GM19467 (cell line): ENCODE data around the gene ALOX15.
"Not testable (repeated sequence)": the region's sequence is repeated elsewhere in the genome, so short reads cannot be mapped to it uniquely, and the experiment has no call there.

ENCODE experiments used
- ATAC-seq: cut with Tn5 transposase; IDR thresholded peaks from one replicate; pipeline ENCODE4 v1.9.1; 2021; ENCODE audit warnings: mild to moderate bottlenecking, moderate library complexity; ENCODE audit not compliant: unreplicated experiment

ALOX15 gene, protein sequence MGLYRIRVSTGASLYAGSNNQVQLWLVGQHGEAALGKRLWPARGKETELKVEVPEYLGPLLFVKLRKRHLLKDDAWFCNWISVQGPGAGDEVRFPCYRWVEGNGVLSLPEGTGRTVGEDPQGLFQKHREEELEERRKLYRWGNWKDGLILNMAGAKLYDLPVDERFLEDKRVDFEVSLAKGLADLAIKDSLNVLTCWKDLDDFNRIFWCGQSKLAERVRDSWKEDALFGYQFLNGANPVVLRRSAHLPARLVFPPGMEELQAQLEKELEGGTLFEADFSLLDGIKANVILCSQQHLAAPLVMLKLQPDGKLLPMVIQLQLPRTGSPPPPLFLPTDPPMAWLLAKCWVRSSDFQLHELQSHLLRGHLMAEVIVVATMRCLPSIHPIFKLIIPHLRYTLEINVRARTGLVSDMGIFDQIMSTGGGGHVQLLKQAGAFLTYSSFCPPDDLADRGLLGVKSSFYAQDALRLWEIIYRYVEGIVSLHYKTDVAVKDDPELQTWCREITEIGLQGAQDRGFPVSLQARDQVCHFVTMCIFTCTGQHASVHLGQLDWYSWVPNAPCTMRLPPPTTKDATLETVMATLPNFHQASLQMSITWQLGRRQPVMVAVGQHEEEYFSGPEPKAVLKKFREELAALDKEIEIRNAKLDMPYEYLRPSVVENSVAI

DNA sequence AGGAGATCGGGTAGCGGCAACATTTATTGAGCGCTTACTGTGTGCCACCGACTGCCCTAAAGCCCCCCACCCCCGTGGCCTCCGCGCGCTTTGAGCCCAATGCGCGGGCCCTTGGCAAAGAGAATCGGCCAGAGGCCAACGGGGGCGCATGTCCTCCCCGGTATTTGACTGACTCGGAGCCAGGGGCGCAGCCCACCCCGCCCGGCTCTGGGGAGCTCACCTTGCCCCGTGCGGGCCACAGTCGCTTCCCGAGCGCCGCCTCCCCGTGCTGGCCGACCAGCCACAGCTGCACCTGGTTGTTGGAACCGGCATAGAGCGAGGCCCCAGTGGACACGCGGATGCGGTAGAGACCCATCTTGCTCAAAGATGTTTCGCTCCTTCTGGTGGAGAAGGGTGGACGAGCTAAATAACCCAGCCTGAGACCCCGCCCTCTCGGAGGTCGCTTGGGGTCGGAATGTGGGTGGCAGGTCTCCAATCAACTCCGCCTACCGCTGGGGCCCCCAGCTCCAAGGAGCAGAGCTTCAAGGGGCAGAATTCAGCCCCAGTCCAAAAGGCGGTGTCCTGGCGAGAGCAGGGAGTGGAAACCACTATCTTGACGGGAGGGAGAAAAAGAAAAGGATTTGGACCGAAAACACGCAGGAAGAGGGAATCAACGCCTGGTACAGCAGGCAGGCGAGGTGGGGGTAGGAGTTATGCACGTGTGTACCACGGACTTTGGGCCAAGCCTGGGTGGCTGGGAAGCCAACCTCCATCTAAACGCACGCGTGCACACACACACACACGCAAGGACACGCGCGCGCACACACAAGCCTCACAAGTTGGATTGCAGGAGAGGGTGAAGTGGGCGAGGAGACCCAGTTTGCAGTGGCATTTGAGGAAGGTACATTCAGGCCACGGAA, at the start of gene ALOX15:
Gene ALOX15, minus strand, starts transcription at position 382 of the 899 bp plus-strand sequence. Its CDS starts 27 bp downstream, at position 355.
- no peak for ATAC-seq

DNA sequence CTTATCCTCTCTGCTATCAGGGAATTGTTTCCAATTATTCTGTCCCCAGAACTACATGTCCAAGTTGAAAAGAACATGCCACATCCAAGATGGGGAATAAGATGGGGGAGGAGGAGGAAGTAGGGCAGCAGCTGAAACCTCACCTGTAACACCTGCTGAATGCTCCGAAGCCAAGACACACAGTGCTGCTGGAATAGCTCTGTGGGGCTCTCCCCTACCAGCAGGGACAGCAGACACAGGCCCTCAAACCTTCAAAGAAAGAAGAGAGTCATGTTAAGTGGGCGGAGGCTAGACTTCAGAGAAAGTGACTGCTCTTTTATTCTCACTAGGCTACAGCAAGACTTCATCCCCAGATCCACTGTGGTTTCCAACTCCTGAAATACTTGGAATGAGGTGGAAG, 49.3 kb upstream of the ALOX15 start:
- ATAC-seq, result no peak

DNA sequence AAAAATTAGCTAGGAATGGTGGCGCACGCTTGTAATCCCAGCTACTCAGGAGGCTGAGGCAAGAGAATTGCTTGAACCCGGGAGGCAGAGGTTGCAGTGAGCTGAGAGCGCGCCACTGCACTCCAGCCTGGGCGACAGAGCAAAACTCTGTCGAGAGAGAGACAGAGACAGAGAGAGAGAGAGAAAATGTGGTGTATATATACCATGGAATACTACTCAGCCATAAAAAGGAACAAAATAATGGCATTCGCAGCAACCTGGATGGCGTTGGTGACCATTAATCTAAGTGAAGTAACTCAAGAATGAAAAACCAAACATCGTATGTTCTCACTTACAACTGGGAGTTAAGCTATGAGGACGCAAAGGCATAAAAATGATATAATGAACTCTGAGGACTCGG, 48.4 kb upstream of the ALOX15 start:
- not testable (repeated sequence) for ATAC-seq

DNA sequence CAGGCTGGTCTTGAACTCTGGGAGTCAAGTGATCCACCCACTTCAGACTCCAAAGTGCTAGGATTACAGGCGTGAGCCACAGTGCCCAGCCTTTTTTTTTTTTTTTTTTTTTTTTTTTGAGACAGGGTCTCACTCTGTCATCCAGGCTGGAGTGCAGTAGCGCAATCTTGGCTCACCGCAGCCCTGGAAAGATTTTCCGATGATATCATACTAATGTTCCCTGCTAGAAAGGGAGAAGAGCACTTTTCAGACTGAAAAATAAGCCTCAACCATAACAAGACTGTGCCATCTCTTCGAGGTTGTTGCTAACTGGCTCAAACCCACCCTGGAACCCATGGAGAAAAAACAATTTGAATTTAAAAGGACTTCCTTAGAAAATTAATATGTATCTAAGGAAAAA, 42.3 kb upstream of the ALOX15 start:
- not testable (repeated sequence) for ATAC-seq

DNA sequence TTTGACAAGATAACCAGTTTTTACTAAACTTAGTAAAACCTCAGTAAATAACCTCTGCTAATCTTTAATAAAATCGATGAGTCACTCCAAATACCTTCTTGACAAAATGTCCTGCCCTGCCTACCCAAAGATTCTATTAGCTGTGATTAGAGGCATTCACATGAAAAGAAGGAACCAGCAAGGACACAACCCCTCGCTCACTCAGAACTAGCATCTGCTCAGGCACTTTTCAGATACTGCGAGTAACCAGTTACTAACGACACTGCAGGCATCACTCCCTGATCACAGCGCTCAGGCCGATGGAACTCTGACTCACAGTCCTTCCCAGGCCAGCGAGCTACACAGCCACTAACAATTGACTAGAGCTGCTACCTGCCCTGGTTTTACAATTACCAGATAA, 38.2 kb upstream of the ALOX15 start:
- ATAC-seq, result no peak

DNA sequence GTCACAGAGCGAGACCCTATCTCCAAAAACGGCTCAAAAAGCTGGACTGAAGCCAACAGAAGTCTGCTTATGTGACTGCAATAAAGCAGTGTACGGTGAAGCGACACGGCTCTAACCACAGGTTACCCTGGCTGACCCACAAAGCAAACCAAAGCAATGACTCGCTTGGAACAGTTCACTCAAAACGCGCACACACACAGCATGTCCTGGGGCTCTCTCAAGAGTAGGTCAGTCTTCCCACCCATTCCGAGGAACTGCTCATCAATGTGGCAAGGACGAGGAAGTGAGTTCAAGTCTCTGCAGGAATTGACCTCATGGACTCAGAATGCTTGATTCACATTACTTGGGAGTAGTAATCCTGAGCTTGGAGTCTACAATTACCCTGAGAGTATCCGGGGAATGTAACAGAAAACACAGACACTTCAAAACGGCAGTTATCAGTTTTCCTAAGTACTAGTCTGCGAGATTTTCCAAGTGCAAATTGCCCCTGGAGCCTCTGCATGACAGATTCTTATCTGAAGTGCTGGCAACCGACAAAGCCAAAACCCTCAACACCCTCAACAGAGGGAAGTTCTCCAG, 37.1 kb upstream of the ALOX15 start:
- ATAC-seq, result no peak

DNA sequence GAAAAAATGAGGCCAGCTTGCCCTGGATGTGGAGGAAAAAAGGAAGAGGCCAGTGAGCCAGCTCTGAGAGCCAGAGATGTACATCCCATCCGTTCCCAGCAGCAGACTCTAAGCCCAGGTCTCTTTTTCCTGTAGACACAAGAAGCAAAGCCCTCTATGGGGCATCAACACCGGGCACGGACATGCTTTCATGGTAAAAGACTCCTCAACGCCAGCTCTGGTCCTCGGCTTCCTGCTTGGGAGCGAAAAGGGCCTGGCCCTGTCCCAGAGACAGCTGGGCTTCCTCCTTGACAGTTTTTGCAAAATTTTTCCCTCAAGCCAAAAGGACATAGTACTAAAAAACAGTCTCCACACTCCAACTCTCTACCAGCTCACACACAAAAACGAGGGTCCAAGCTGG, 35.3 kb upstream of the ALOX15 start:
- ATAC-seq, result no peak

DNA sequence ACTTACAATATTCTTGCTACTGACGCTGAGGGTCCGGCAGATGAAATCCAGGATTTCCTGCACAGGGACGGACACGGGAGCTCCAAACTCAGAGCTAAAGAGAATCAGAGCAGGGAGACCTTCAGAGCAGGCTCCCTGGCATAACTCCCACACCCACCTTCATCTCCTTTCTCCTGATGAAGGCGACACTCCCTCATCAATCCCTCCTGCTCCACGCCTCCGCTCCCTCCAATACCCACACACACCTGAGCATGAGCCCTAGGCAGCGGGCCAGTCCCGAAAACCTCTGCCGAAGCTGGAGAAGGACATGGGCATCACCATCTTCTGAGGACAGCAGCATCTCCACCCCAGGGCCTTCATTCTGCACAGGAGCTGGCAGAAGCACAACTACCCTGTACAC, 34.3 kb upstream of the ALOX15 start:
- no peak for ATAC-seq

DNA sequence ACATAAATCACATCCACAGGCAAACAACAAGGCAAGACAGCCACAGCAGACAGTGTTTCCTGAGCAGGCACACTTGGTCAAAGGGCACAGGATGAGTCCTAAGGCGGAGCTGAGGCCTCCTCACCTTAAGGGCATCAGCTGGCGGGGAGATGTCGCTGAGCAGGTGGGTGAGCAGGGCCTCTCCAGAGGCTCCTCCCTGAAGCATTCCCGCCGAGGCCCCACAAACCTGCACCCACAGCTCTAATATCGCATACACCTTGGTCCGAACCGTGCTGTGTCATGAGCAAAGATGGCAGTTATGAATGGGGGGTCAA, 33.2 kb upstream of the ALOX15 start:
- no peak for ATAC-seq

DNA sequence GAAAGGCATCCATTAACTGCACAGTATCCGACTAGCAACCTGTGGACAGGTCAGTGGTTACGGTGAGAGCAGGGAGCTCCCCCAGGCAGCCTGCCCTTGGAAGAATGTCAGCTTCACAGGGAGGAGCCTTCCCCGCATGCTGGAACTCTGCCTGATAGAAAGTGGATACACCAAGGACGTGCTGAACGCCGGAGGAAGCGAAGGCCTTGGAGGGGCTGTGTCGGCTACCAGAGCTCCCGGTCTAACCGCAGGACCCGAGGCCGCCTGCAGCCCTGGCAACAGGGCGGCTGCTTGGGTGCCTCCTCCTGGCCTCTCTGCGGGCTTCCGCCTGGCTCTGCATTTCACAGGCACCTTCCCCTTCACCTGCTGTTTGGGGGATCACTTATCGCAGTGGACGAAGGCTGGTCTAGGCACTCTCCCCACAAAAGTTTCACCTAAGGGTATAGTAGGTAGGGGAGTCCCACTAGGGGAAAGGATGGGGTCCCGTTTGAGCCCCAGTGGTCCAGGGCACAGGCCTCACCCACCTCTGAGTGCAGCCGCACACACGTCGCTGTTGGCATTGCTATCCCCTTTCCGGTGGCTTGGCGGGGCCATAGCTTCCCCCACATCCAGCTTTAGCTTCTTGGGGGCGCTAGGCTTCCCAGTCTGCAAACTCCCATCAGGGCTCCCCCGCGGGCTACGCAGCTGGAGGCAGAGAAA, 32.7 kb upstream of the ALOX15 start:
- ATAC-seq, result no peak

DNA sequence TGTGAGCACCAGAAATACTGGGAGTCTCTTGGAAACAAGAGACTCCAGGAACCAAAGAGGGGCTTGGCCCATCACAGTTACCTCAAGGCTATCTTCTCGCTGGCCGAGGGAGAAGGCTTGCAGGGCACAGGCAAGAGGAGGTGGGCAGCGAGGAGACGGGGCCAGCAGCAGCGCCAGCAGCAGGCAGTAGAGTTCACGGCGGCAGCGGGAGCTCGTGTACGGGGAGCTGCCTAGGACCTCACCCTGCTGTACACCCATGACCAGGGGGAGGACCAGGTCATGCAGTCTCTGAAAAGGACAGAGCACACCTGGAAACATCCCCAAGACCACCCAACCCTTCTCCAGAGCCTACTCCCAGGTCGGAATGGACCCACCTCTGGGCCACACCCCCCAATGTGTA, 31.7 kb upstream of the ALOX15 start:
- no peak for ATAC-seq

DNA sequence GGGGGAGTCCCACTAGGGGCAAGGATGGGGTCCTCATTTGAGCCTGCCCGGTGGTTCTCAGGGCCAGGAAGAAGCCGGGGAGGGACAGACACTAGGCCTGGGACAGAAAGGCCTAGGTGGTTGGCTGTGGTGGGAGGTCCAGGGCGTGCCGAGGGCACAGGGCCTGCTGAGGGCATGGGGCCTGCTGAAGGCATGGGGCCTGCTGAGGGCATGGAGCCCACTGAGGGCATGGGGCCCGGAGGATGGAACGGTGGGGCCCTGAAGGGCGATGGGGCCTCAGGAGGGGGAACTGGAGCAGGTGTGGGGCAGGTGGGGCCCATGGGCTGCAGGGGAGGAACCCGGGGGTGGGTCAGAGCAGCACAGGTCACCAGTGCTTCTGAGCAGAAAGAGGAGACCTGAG, 31.3 kb upstream of the ALOX15 start:
- no peak for ATAC-seq

DNA sequence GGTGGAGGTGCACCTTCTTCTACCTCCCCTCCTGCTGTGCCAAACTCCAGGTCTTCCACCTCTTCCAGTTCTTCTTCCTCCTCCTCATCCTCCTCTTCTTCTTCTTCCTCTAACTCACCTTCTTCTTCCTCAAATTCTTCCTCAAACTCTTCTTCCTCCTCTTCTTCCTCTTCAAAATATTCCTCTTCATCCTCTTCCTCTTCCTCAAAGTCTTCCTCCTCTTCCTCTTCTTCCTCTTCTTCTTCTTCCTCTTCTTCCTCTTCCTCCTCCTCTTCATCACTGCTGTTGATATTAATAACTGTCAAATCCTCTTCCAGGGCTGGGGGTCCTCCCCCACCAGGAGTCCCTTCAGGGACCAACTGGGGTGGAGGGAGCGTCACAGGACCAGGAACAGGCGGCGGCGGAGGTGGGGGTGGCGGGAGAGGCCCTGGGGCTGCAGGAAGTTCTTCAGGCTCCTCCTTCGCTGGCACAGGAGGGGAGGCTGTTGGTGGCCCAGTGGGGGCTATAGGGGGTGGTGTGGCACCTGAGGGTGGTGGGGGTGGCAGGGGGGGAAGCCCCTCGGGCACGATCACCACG, 30.7 kb upstream of the ALOX15 start:
- ATAC-seq, result no peak

DNA sequence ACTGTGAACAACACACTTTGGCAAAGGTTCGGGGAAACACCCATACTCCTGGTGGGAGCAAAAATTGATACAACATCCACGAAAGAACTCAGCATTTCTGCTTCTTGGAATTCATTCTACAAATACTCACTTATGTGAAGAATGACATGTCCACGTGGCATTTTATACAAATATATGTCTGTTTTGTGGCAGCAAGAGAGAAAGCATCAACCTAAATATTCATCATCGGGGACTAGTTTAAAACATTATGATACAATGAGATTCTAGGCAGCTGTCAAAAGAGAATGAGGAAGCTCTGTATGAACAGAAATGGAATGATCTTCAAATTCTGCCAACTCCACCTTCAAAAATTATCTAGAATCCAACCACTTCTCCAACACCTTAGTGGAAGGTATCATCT, 25.7 kb upstream of the ALOX15 start:
- no peak for ATAC-seq

DNA sequence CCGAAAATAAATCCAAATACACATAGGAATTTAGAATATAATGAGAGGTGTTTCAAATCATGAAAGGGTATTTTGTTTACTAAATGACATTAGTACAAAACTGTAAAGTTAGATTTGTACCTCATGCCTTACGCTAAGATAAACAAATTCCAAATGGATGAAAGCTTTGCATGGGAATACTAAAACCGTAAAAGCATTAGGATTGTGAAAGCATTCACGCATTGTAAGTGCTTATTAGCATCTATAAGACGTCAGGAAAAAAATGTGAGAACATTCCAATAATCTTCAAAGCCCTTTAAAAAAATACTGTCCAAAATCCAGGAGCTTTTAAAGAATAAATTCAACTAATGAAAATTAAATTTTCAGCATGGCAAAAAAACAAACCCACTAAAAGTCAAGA, 24.8 kb upstream of the ALOX15 start:
- no peak for ATAC-seq

DNA sequence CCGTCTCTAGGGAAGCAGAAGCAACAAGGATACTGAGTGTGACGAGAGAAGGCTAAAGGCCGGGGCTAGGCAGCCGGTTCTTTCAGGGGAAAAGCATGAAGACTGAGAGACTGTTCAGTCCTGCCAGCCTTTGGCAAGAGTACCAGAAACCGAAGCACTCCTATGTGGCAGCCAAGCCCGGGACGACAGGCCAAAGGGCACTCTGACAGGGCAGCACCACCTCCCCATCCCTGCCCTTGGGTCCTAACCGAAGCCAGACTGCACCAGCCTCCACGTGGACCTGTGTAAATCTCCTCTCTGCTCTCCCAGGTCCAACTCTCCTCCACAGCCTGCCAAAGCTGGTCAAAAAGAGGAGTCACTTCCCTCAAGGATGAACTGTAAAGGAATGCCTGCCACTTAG, 23.5 kb upstream of the ALOX15 start:
- no peak for ATAC-seq

DNA sequence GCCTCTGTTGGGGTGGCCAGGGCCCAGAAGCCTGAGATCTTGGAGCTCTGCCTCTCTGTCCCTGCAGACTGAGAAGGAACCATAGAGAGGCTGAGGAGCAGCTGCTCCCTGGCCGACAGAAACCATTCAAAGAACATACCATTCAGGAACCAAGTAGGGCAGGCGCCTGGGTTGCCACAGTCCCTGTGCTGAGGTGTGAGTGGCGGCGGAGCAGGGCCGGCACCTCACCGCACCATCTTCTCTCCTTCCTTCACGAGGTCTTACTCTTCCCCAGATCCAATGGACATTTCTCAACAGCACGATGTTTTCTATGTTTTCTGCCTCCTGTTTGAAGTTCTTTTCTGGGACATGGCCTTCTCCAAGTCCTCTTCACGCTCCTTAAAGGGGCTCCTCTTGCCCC, 22.8 kb upstream of the ALOX15 start:
- ATAC-seq, result no peak

DNA sequence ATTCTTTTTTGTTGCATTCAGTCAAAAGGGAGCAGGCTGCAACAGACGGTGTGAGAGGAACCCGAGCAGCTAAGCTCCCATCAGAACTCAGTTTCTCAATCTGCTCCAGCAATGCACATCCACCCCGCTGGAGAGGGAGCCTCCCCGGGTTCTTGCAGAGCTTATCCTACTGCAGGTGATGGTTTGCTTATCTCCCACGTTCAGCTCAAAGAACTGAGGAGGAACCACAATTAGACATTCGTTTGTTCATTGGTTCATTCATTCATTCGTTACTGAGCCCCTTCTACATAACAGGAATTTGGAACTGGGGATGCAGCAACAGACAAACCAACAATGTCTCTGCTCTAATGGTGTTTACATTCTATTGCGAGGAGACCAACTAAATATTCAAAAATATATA, 22.2 kb upstream of the ALOX15 start:
- ATAC-seq, result no peak

DNA sequence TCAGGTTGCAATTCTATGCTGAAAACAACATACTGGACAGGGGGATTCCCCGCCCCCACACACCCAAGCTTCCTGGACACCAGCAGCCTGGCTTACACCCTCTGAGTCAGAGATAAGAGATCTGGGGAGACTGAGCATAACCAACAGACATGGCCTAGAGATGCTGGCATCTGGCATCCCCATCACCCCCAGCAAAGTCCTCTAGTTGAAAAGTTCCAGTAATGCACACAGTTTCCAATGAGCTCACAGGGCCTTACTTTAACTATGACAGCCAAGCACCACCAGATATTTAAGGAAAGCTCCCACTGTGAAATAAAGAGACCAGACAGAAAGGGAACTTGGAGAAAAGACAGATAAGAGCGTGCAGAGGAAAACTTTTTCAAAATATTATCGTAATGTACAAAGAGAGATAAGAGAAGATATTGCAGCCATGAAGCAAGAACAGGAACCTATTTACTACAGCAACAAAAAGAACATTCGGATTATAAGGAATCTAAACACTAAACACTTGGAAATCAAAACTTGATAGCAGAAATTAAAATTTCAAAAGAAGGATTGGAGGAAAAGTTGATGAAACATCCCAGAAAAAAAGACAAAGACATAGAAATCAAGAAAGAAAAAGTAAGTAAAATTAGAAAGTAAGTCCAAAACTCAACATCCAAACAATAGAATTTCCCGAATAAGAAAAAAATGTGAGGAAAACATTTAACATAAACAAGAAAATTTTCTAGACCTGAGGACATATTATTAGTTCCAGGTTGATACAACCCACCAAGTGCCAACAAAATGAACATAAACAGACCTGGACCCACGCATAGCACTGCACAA, 17.2 kb upstream of the ALOX15 start:
- ATAC-seq, result no peak

DNA sequence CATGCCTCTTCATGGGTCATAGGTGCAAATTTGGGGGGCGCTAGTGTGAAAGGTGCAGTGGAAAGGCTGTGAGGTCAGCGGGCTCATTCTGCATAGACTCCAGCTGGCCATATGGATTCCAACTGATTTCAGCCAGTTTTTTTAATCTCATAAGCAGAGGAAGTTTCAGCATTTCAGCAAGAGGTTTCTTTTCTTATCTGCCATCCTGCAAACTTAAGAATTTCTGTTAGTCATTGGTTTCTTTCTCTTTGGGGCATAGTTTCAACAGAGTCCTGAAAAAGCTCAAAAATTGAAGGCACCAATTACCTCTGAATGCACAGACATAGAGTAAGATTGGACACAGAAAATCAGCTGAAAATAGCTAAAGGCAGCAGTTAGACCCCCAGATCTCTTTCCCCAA, 16.2 kb upstream of the ALOX15 start:
- no peak for ATAC-seq
